ENCODE data around the gene PMVK.

PMVK gene

GRCh38 chr1:154881820-154882535 lies 54.5 kb downstream of the PMVK start:
- peaks cover 0 to 1% of the 10 kb centered on the region in 2 donors for H3K27me3 Mint-ChIP-seq
- no peak overlapping the region for H3K4me3 Mint-ChIP-seq
- H3K9me3 Mint-ChIP-seq: no peaks in the 10 kb centered on the region
- DNase-seq (no peak), ATAC-seq (replicated peaks) (no peak)
- H3K4me1 Mint-ChIP-seq (ENCODE audit: low read depth in 2 of 2): no peaks in the 10 kb centered on the region
- no peaks in the 10 kb centered on the region for H3K36me3 Mint-ChIP-seq (ENCODE audit: insufficient read depth)
- H3K27ac Mint-ChIP-seq: peak overlapping the region in 1 of 2 donors; percentile 38

- H3K27ac Mint-ChIP-seq: no peak overlapping the region
- H3K36me3 Mint-ChIP-seq (ENCODE audit: insufficient read depth): no peaks in the 10 kb centered on the region
- ATAC-seq (replicated peaks) (no peak), DNase-seq (no peak)
- H3K27me3 Mint-ChIP-seq: peaks cover 0 to 14% of the 10 kb centered on the region in 2 donors
- H3K4me1 Mint-ChIP-seq (ENCODE audit: low read depth in 2 of 2): no peaks in the 10 kb centered on the region
- no peak overlapping the region for H3K4me3 Mint-ChIP-seq
- H3K9me3 Mint-ChIP-seq: no peaks in the 10 kb centered on the region
Observed at GRCh38 chr1:154880671-154881070, 55.8 kb downstream of the PMVK start.

GRCh38 chr1:154879038-154879421 lies 57.5 kb downstream of the PMVK start:
- DNase-seq: no peak

GRCh38 chr1:154878371-154879037 lies 58.0 kb downstream of the PMVK start:
- Mint-ChIP-seq H3K4me3 (no peak overlapping the region), H3K27ac (no peak overlapping the region), H3K36me3 (ENCODE audit: insufficient read depth) (no peaks in the 10 kb centered on the region)

More at GRCh38 chr1:154879038-154879421, 57.5 kb downstream of the PMVK start:
- H3K4me1 Mint-ChIP-seq (ENCODE audit: low read depth in 2 of 2): no peaks in the 10 kb centered on the region
- H3K27me3 Mint-ChIP-seq: peaks cover 14 to 30% of the 10 kb centered on the region in 2 donors
- no peak overlapping the region for H3K4me3 Mint-ChIP-seq
- H3K27ac Mint-ChIP-seq: no peak overlapping the region
- H3K9me3 Mint-ChIP-seq: no peaks in the 10 kb centered on the region
- no peaks in the 10 kb centered on the region for H3K36me3 Mint-ChIP-seq (ENCODE audit: insufficient read depth)
- ATAC-seq (replicated peaks): no peak

GRCh38 chr1:154877370-154877974 lies 59.0 kb downstream of the PMVK start:
- Mint-ChIP-seq H3K27me3 (peaks cover 14 to 43% of the 10 kb centered on the region in 2 donors), H3K9me3 (no peaks in the 10 kb centered on the region)

More at GRCh38 chr1:154878371-154879037, 58.0 kb downstream of the PMVK start:
- Mint-ChIP-seq H3K27me3 (peaks cover 14 to 32% of the 10 kb centered on the region in 2 donors), H3K4me1 (ENCODE audit: low read depth in 2 of 2) (no peaks in the 10 kb centered on the region), H3K9me3 (no peaks in the 10 kb centered on the region)
- peak; percentile 95 for ATAC-seq (replicated peaks)
- peak; percentile 59 to 71 (median 63) for DNase-seq

GRCh38 chr1:154876842-154877369 lies 59.6 kb downstream of the PMVK start:
- peaks cover 14 to 48% of the 10 kb centered on the region in 2 donors for H3K27me3 Mint-ChIP-seq

More at GRCh38 chr1:154877370-154877974, 59.0 kb downstream of the PMVK start:
- H3K4me1 Mint-ChIP-seq (ENCODE audit: low read depth in 2 of 2): no peaks in the 10 kb centered on the region
- H3K27ac Mint-ChIP-seq: no peak overlapping the region
- no peak for DNase-seq
- H3K4me3 Mint-ChIP-seq: no peak overlapping the region
- no peaks in the 10 kb centered on the region for H3K36me3 Mint-ChIP-seq (ENCODE audit: insufficient read depth)
- ATAC-seq (replicated peaks): no peak

More at GRCh38 chr1:154876842-154877369, 59.6 kb downstream of the PMVK start:
- no peak for ATAC-seq (replicated peaks)
- H3K4me1 Mint-ChIP-seq (ENCODE audit: low read depth in 2 of 2): no peaks in the 10 kb centered on the region
- H3K4me3 Mint-ChIP-seq: no peak overlapping the region
- no peaks in the 10 kb centered on the region for H3K9me3 Mint-ChIP-seq
- no peaks in the 10 kb centered on the region for H3K36me3 Mint-ChIP-seq (ENCODE audit: insufficient read depth)
- DNase-seq: no peak
- no peak overlapping the region for H3K27ac Mint-ChIP-seq
